ENCODE data around the gene ATXN1. TPM values are rescaled to one million over a fixed set of nuclear protein-coding genes. Genes with fewer than 3 reads are reported as not detected.
A peak's percentile ranks its signal among the peaks of the same experiment; 100 is the strongest.

ATXN1 gene
- total RNA-seq = 2.1 and 3.9 TPM in 2 replicates
- long read RNA-seq, partial matches to known transcripts = 0 of 1 reads
- long read RNA-seq, other reads (novel, unspliced or antisense) = 1 of 1 reads

- Mint-ChIP-seq H3K27ac (ENCODE audit: unreplicated experiment) (no peak within 1 kb of the TSS), H3K9me3 (no peaks in the 10 kb centered on the region), H3K4me1 (peaks cover 33% of the 10 kb centered on the region), H3K36me3 (ENCODE audit: low read depth) (no peaks in the 10 kb centered on the region), H3K27me3 (ENCODE audit: low read depth) (peaks cover 48% of the 10 kb centered on the region), H3K4me3 (peak within 1 kb of the TSS; percentile 96)
- TF ChIP-seq, protein P1, sequence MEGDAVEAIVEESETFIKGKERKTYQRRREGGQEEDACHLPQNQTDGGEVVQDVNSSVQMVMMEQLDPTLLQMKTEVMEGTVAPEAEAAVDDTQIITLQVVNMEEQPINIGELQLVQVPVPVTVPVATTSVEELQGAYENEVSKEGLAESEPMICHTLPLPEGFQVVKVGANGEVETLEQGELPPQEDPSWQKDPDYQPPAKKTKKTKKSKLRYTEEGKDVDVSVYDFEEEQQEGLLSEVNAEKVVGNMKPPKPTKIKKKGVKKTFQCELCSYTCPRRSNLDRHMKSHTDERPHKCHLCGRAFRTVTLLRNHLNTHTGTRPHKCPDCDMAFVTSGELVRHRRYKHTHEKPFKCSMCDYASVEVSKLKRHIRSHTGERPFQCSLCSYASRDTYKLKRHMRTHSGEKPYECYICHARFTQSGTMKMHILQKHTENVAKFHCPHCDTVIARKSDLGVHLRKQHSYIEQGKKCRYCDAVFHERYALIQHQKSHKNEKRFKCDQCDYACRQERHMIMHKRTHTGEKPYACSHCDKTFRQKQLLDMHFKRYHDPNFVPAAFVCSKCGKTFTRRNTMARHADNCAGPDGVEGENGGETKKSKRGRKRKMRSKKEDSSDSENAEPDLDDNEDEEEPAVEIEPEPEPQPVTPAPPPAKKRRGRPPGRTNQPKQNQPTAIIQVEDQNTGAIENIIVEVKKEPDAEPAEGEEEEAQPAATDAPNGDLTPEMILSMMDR (conservative IDR thresholded peaks at IDR 0.05) = no peak
- DNase-seq (ENCODE audit: low read depth, low spot score) = peak; percentile 54
Measured at GRCh38 chr6:16760516-16761470, at the start of gene ATXN1. Gene ATXN1, minus strand, starts transcription at chr6:16761460.

DNA sequence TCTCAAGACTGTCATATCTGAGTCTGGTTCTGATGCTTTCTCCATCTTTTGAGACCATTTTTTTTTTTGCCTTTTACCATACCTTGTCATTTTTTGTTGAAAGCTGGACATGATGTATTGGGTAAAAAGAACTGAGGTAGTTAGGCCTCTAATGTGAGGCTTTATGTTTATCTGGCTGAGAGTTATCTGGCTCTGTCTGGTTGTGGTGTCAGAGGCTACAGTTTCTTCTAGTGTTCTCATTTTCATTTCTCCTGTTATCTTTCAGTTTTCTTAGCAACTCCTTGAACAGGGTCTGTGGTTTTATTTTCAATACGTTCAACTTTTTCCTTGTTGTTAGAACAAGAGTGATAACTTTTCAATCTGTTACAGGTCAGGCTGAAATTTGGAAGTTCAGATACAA lies 49.2 kb upstream of the ATXN1 start:
- Mint-ChIP-seq H3K36me3 (ENCODE audit: low read depth) (peaks cover 7% of the 10 kb centered on the region), H3K4me3 (no peak overlapping the region), H3K27ac (ENCODE audit: unreplicated experiment) (no peak overlapping the region), H3K9me3 (peaks cover 28% of the 10 kb centered on the region), H3K27me3 (ENCODE audit: low read depth) (peaks cover 2% of the 10 kb centered on the region), H3K4me1 (no peaks in the 10 kb centered on the region)
- no peak for DNase-seq (ENCODE audit: low read depth, low spot score)
- TF ChIP-seq, protein P1 (conservative IDR thresholded peaks at IDR 0.05) = no peak

GRCh38 chr6:16809753-16810358 lies 48.6 kb upstream of the ATXN1 start:
- no peak for DNase-seq (ENCODE audit: low read depth, low spot score)
- H3K4me3 Mint-ChIP-seq = no peak overlapping the region
- peaks cover 1% of the 10 kb centered on the region for H3K4me1 Mint-ChIP-seq
- TF ChIP-seq, protein P1 (conservative IDR thresholded peaks at IDR 0.05) = no peak
- H3K36me3 Mint-ChIP-seq (ENCODE audit: low read depth) = peaks cover 7% of the 10 kb centered on the region
- H3K9me3 Mint-ChIP-seq = peaks cover 28% of the 10 kb centered on the region
- peaks cover 2% of the 10 kb centered on the region for H3K27me3 Mint-ChIP-seq (ENCODE audit: low read depth)
- no peak overlapping the region for H3K27ac Mint-ChIP-seq (ENCODE audit: unreplicated experiment)

DNA sequence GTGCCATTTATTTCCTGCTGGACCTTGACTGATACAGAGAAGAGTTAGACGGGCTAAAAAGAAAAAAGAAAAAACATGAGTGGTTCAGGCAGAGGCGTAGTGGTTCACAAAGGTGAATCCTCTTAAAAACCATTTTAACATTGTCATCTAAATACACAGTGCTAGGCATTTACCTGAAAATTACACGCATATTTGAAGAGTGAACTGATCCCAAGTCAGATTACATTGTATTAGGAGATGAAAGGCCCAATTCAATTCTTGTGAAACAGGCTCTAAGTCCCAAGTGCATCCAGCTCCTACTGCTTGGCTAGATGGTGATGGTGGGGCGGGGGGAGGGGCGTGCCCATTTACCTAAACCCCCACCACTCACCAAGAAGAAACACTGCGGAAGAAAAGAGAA lies 46.7 kb upstream of the ATXN1 start:
- no peak overlapping the region for H3K27ac Mint-ChIP-seq (ENCODE audit: unreplicated experiment)
- no peak overlapping the region for H3K4me3 Mint-ChIP-seq
- peaks cover 20% of the 10 kb centered on the region for H3K9me3 Mint-ChIP-seq
- peaks cover 5% of the 10 kb centered on the region for H3K27me3 Mint-ChIP-seq (ENCODE audit: low read depth)
- DNase-seq (ENCODE audit: low read depth, low spot score) = no peak
- TF ChIP-seq, protein P1 (conservative IDR thresholded peaks at IDR 0.05) = no peak
- H3K36me3 Mint-ChIP-seq (ENCODE audit: low read depth) = peaks cover 5% of the 10 kb centered on the region
- peaks cover 20% of the 10 kb centered on the region for H3K4me1 Mint-ChIP-seq

DNA sequence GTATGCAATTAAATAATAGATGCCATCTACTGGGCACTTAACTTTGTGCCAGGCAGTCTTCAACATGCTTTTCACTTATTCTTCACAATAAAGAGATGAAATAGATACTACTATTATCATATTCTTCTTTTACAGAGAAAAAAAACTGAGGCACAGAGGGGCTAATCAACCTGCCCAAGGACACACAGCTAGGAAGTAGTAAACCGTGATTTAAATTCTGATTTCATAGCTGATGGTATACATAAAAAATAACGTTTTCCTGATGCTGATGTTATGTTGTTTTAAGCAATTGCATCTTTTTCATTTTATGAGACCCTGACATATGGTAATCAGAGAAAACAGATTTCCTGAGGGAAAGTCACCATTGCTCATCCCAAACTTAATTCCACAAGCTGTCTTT lies 45.1 kb upstream of the ATXN1 start:
- Mint-ChIP-seq H3K27me3 (ENCODE audit: low read depth) (peaks cover 3% of the 10 kb centered on the region), H3K9me3 (peaks cover 12% of the 10 kb centered on the region), H3K4me1 (peaks cover 25% of the 10 kb centered on the region), H3K36me3 (ENCODE audit: low read depth) (no peaks in the 10 kb centered on the region), H3K27ac (ENCODE audit: unreplicated experiment) (no peak overlapping the region), H3K4me3 (no peak overlapping the region)
- TF ChIP-seq, protein P1 (conservative IDR thresholded peaks at IDR 0.05) = no peak
- DNase-seq (ENCODE audit: low read depth, low spot score) = no peak
